CD1c-positive myeloid dendritic cell (primary cell): Measurements from ENCODE around the gene YWHAG.
"Not testable (repeated sequence)": the region's sequence is repeated elsewhere in the genome, so short reads cannot be mapped to it uniquely, and the experiment has no call there.

Source experiments
- DNase-seq: peaks from one replicate; pipeline ENCODE4 v3.0.0-alpha.2; 2016; ENCODE audit errors: extremely low spot score

The YWHAG gene

DNA sequence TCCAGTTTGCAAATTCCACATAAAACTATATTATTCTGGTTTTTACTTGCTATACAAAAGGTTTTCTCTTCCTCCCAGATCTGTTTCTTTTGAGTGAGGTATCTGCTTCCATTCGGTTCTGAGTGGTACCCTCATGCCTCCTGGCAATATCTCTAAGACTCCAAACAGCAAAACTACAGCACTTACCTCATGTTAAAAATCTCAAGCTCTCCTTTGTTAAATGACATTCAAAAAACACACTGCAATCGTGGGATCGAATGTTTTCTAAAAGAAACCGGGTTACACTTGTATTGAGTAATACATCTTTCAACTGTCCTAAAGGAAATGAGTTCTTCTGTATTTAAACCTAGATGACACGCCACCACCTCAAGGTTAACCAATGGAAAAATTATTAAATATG is 11.1 kb downstream of the YWHAG start:
- DNase-seq = no peak

DNA sequence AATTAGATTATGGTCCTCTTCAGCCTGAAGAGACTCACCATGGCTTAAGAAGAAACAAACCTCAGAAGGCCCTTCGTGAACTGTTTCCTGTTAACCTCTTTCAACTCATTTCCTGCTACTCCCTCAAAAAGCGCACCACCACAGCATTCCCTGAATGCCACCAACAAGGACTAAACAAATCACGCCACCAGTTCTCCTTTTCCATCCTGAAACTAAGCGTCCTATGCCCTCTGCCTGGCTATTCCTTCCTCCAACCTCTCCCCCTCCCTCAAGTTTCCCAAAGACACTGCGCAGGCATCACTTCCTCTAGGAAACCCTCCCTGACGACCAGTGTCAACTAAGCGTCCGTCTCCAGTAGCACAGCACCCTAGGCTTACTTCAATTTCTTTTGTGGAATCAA is 12.0 kb downstream of the YWHAG start:
- DNase-seq = peak; percentile 52

DNA sequence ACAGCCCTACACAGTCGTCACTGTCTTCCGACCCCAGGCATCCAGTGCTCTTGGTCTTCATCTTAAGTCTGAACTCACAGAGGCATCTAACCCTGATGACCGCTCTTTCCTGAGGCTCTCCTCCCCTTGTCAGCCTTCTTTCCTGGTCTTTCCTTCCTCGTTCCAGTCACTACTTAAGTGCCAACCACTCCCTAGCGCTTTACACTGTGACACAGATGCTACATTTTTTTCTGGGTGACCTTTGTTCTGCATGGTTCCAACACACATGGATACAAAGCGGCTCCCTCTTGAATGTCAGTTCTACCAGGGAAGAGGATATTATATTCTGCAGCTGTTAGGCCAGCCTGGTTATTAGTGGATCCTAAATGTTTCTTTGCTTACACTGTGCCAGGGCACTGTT is 12.7 kb downstream of the YWHAG start:
- DNase-seq = no peak

DNA sequence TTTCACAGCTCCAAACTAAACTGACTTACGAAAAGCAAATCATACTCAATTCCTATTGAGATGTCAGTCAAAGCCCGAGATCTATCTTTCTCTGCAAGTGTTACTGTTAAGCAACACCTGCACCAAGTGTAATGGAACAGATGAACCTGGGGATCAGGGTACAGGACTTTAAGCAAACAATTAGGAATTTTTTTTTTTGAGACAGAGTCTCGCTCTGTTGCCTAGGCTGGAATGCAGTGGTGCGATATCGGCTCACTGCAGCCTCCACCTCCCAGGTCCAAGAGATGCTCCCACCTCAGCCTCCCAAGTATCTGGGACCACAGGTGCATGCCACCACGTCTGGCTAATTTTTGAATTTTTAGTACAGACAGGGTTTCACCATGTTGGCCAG is 14.9 kb downstream of the YWHAG start:
- DNase-seq = no peak

DNA sequence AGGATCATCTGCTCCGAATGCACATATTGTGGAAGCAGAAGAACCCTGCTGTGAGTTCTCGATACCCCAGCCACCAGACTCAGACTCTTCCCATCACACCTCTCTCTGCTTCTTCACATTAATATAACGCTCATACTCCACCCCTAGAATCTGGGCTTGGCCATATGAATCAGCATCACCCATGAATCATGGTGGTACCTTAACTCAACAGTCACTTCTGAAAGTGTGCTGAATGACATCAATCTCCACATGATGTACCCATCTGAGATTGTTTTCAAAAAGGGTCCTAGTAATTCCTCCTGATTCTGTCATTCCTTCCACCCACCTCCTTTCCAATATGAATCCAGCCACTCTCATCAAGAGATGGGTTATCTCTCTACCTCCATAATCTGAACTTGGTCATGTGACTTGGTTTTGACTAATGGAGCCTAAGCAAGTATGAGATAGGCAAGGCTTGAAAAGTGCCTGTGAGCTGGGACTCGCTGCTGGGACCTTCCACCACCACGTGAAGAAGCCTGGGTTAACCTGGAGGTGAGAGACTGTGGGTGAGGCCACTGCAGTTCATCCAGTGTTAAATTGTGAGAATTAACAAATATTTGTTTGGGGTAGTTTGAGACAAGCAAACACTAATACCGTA is 15.4 kb downstream of the YWHAG start:
- DNase-seq = no peak

DNA sequence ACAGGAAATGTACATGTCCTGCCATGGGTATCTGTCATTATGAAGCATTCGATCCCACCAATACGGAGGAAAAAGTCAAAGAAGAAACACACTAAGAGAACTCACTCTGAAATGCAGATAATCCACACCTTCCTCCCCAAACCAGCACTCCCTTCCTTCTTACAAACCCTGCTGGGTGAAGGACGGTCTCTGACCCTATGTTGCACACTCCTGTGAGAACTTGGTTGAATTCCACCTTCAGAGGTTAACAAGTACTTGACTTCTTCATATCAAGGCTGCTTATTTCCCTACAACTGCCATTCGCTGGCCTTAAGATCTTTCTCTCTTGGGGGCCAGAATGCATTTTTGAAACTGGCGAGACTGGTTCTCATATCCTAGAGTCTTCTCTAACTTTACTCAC is 16.6 kb downstream of the YWHAG start:
- no peak for DNase-seq

DNA sequence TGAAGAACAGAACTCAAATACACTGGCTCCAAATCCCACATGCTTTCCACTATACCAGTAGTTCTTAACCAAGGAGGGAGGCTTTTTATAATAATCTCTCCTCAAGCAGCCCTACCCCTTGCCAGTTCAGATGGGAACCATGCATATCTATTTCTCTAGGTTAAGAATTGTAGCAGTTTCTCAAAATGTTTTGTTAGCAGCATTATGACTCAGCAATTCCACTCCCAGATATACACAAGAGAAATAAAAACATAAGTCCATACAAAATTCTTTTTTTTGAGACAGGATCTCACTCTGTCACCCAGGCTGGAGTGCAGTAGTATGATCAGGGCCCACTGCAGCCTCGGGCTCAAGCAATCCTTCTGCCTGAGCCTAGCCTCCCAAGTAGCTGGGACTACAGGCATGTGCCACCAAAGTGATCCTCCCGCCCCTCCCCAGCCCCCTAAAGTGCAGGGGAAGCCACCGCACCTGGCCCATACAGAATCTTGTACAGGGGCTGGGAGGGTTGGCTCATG is 18.1 kb downstream of the YWHAG start:
- no peak for DNase-seq

DNA sequence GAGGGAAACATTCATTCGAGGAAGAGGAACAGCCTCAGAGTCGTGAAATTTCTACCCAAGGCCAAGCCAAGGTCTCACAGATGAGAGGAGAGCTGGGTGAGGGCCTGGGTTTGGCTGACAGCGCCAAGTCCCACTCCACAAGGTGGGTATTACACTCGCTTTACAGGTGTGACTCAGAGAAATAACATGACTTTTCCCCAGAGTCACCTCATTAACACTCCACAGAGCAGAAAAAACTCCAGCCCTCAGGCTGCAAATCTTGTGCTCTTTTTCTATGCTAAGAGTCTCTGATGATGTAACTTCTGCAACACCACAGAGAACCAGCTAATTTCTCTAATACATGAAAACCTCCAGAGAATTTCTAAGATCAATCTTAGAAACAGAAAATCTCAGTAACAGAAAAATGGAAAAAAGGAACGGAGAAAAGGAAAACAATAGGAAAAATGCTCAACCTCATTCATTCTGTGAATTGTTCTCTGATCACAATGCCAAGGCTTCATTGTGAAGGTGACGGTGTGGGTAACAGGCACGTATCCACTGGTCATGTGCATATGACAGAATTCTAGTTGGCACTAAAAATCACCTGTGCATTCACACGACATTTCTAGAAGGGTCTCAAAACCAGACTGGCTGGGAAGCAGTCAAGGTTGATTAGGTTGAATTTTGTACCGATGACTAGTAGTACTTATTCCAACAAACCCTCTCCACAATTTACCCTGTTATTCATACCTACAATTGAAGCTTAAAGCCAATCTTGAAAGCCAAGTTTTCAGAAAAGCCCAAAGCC is 20.3 kb downstream of the YWHAG start:
- DNase-seq = no peak

DNA sequence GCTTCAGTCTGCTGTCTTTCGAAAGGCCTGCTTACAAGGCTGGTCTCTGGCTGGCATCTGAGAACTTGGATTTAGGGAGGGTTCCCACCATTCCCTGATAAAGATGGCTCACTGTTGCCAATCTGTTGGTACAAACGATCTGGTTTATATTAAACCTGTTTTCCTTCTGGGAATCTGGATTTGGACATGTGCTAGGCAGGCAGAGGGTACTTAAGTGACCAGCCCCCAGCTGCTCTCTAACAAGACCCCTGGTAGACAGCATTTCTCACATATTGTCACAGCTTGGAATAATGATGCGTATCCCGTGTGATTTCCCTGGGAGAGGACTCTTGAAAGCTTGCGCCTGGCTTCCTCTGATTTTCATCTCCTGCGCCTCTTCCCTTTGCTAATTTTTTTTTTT is 21.6 kb downstream of the YWHAG start:
- DNase-seq = no peak

DNA sequence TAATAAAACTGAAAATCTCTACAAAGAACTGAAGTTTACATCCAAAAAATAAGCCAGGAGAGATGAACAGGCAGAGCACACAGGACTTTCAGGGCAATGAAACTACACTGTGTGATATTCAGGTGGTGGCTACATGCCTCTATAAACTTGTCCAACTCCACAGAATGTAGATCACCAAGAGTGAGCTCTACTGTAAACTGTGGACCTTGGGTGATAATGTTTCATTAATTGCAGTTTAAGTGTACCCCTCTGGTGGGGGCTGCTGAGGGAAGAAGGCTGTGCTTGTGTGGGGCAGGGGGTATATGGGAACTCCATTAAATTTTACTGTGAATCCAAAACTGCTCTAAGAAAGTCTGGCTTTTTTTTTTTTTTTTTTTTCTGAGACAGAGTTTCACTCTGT is 22.7 kb downstream of the YWHAG start:
- DNase-seq = no peak

DNA sequence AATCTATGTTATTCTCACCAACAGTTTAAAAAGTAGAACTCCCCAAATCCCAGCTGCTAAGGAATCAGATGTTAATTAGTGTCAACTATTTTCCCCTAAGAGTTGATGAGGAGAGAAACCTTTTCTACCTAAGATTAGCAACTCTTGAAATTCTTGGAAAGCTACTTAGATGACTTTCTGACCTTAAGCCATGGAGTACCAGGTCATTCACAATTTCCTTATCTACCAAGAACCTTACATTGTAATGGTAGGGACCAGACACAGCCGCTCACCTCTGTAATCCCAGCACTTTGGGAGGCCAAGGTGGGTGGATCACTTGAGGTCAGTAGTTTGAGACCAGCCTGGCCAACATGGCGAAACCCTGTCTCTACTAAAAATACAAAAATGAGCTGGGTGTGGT is 23.4 kb downstream of the YWHAG start:
- not testable (repeated sequence) for DNase-seq

DNA sequence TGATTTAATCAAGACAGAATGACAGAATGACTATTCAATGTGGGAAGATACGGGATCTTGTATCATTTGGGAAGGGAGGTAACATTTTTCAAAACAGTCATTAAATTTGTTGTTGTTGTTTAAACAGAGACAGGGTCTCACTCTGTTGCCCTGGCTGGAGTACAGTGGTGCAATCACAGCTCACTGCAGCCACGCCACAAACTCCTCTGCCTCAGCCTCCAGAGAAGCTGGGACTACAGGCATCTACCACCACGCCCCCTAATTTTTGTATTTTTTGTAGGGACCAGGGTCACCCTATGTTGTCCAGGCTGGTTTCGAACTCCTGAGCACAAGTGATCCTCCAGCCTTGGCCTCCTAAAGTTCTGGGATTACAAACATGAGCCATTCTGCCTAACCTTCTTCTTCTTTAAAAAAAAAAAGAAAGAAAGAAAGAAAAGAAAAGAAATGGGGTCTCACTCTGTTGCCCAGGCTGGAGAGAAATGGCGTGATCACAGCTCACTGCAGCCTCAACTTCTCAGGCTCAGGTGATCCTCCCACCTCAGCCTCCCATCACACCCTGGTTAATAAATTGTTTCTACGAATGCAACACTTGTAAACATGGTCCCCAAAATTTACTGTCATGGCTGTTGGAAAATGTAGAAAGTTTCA is 24.3 kb downstream of the YWHAG start:
- DNase-seq = no peak

DNA sequence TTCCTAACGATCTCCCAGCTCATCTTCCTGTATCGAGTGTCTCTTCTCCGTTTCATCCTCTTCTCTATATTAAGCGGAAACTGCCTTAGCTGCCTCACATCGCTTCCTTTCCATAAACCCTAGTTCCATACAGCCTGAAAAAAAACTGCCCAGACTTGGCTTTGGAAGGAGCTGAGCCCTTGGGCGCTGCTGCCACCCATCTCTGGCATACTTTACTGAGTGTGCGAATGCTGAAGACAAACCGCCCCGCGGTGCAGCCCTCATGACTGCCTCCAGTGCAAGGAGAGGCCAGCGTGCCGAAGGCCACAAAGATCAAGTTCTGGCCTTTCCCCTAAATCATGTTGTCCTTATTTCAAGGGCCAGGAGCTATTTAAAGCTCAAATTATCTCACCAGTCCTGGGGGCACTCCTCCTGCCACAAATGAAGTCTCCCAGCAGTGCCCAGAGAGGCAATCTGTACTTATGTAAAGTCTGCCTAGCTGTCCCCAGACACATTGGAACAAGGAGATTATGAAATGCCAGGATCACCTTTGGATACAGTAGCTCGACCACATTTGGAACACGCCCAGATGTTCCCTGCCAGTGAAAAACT is 25.2 kb downstream of the YWHAG start:
- DNase-seq = peak; percentile 48

DNA sequence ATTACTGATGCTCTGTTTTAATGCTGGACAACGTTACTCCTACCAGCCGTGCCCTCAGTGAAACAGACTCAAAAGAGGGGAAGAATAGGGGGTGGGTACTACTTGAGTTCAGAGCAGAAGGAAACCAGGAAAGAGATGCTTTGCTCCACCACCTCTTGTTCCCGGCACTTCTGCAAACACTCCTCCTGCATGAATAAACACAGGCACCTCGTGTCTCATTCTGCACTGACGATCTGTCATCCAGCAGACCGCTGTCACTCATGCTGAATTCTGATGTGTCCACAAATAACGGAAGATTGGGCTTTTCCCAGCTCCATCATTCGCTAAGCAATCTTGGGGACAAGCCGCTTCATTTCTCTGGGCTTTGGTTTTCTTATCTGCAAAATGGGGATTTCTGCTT is 26.7 kb downstream of the YWHAG start:
- no peak for DNase-seq

DNA sequence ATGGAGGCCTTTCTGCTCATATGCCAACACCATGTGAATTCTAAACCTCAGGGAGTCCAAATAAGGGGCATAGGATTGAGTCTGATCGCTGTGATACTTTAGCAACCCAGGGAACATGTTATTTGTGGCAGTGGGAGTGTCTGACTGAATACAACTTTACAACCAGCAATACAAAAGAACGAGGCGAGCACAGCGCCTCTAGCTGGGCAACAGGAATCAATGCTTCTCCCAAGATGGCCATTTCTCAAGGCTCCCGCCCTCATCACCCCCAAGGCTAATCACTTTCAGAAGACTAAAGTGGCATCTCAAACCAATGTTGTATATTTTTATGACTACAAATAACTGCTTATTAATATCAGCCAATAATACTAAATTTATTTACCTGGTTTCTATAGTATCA is 28.1 kb downstream of the YWHAG start:
- DNase-seq = no peak

DNA sequence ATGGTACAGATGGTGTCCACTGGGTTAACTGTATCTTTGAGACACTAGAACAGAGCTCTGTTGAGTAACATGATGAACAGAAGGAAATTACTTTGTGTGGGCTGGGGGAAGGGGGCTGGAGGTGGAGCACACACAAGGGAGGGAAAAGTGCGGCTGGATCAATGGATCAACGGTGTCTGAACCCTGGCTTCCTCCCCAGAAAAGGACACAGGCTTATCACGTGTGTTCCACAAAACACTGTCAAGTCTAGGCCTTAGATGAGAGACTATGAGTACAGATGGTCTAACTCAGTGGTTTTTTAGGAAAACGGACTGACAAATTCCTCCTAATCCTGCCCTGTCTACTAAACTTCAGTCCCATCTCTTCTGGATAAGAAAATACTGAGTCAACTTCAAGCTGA is 28.5 kb downstream of the YWHAG start:
- DNase-seq = no peak

DNA sequence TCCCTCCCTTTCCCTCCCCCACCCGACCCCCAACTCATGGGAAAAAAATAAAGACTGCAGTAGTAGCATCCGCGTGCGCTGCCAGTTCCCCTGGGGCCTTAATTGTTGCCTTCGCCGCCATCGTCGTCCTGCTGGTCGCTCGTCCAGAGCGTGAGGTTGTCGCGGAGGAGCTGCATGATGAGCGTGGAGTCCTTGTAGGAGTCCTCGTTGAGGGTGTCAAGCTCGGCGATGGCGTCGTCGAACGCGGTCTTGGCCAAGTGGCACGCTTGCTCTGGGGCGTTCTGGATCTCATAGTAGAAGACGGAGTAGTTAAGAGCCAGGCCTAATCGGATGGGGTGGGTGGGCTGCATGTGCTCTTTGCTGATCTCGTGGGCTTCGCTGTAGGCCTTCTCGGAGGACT is 29.3 kb downstream of the YWHAG start:
- no peak for DNase-seq

DNA sequence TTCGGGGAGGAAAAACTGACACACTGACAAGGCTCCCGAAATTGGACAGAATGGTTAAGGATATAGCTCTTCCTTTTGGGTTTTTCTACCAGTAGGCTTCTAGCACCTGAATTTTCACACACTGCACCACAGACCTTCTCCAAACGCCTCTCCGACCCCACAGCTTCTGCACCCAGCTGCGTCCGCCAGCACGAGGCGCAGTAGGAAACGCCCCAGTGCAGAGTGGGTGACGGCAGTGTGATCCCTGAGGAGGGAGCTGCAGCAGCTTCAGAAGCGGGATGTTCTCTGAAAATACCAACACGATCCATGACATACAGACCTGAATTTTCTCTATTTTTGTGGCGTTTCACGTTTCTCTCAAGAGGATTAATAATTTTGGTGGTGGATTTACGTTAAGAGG is 30.4 kb downstream of the YWHAG start:
- no peak for DNase-seq

DNA sequence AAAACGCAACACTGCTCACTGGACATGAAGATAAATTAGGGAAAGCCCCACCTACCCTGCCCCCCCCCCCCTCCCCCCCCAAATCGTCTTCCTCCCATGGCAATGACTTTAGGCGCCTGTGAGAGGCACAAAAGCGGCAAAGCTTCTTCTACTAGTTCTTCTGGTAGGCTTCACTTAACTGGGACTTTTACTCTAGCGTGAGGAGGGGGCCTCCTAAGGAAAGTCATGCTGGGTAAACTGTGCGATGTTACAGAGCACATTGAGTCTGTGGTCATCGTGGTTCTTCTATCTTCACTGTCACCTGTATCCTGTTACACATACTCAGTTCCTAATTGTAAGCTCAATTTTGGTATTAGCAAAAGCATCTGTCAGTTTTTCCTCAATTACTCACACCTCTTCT is 31.2 kb downstream of the YWHAG start:
- no peak for DNase-seq

DNA sequence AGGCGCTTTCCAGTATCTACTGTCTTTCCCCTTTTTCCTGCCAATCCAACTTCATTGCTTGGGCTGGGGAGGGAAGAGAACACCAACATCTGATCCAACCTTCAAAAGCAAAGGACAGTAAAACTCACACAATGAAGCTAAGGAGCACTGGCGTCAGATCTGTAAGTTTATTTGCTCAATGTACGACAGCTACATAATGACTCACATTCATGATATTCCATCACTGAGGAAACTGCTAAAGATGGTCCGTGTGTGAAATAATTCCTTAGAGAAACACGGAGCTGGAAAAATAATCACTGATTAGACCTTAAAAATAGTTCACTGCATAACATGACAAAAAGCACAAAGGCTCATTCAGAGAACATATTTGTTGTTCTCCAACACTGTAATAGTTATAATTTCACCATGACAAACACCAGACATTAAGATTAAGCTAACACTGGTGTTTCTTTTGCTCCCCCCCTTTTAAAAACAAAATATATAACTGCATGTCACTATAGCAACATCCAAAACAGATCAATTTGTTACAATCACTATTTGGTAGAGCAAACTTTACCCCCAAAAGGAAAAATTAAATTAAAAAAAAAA is 32.1 kb downstream of the YWHAG start:
- no peak for DNase-seq

DNA sequence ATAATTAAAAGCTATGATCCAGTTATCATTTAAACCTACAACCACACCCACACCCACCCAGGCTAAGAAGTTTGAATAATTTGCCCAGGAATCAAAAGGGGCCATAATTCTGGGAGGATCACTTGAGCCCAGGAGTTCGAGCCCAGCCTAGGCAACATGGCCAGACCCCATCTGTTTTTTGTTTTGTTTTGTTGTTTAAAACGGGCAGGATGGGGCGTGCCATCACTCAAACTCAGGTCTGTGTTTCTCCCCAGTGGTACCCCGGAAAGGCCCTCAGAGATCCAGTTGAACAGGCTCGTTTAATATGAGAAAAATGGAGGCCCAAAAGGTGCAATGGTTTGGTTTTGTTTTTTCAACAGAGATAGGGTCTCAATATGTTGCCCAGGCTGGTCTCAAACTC is 33.0 kb downstream of the YWHAG start:
- no peak for DNase-seq

DNA sequence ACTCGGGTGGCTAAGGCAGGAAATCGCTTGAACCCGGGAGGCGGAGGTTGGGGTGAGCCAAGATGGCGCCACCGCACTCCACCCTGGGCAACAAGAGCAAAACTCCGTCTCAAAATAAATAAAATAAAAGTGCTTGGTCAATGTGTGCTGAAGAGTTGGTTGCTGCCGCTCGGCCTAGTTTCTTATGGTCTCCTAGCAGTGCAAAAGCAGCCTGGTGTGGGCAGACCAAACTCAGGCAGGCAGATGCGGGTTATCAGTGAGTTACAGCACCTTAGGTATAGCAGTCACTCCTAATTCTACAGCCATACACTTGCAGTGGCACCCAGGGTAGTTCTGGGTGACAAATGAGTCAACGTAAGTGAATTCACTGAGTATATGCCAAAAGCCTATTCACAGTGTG is 33.7 kb downstream of the YWHAG start:
- no peak for DNase-seq
